Hematopoietic multipotent progenitor cell treated with erythropoietin and hydrocortisone succinate and interleukin-3 and kit ligand, for 4 days (in vitro differentiated cells): ENCODE measurements around the gene KL.

ENCODE experiments used
- DNase-seq: peaks from one replicate; pipeline ENCODE4 v3.0.0-alpha.2; 2015

KL gene

DNA sequence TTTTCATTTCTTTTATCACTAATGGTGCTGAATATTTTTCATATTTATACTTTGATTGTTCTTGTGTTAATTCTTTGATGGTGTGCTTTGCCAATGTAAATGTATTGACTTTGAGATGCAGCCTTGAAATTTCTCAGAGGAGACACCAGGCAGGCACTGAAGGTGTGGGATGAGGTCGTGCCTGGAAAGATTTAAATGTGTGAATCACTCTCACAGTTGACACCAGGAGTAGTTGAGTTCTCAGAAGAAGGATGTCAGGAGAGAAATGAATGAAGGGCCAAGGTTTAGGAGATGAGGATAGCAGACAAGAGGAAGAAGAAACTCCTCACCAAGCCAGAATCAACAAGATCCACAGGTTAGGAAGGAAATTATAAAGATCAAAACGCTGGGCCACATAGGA, 10.1 kb upstream of the KL start:
- no peak for DNase-seq

DNA sequence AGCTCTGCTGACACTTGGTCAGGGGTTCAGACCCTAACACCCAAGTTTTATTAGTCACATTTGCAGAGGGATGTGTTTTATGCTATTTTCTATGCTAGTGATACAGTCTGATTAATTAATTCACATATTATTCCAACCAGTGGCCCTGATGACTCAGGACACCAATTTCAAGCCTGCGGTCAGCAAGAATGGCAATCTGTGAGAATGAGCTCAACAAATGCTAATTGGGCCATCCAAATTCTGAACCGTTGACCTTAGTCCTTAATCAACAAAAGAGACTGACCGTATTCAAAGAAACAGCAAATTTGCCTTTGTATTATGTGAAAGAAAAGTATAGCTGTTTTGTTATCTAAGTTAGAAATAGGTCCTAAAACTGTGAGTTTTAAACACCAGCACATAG, 9.6 kb upstream of the KL start:
- no peak for DNase-seq

DNA sequence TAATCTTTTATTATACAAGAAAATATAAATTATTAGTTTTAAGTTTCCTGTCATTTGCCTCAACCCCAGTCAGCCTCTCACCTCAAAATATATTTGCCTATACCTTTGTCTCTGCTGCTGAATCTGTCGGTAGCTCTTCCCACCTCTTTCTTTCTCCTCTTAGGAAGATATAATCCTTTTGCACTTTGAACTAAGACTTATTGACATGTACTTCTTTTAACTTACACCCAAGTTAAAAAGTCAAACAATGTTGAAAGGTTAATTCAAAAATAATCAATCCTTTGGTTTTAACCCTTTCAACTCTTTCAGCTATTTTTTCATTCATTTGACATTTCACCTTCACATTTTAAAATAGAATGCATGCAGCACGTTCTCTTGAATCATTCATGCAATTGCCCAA, 9.0 kb upstream of the KL start:
- no peak for DNase-seq

DNA sequence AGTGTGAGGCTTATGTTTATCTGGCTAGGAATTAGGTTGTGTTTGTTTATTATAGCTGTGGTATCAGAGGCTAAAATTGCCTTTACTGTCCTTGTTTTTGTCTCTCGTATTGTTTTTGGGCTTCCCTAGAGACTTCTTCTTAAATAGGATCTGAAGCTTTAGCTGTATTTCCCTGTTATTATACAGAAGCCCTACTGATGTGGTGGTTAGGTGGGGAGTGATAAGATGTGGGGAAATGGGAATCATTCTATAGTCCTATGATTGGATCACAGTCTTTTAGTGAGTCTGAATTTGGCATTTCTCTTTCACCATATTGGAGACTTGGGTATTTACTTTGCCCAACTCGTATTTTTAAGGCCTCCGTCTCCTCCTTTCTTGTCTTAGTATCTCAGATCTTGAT, 8.3 kb upstream of the KL start:
- no peak for DNase-seq

DNA sequence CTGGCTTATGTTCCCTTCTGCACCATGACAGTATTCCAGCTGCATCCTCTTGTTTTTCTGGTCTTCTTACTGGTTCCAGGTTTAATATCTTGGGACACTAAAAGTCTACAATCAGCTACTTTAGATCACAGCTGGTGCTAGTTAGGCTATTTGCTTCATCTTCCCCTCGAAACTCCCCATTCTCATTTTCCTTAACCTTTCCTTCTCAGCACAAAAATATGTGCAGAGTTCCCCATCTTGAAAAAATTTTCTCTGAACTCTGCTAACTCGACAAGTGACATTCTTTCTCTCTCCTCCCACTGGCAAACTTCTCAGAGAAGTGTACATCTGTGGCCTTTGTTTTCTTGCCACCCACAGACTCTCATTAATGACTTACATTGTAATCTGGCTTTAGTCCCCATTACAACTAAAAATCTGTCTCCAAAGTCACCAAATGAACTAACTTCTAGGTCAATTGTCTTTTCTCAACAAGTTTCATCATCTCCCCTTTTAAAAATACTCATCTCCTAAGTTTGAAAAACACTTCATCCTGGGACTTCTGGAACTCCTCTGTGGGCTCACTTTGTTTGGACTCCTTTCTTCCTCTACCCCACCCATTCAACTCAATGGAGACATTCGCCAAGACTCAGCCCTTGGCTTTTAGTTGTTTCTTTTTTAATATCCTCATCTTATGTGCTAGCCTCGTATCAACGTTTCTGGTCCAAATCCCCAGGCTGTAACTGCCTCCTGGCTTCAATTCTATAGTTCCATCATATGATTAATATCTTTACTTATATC, 7.1 kb upstream of the KL start:
- DNase-seq, result no peak

DNA sequence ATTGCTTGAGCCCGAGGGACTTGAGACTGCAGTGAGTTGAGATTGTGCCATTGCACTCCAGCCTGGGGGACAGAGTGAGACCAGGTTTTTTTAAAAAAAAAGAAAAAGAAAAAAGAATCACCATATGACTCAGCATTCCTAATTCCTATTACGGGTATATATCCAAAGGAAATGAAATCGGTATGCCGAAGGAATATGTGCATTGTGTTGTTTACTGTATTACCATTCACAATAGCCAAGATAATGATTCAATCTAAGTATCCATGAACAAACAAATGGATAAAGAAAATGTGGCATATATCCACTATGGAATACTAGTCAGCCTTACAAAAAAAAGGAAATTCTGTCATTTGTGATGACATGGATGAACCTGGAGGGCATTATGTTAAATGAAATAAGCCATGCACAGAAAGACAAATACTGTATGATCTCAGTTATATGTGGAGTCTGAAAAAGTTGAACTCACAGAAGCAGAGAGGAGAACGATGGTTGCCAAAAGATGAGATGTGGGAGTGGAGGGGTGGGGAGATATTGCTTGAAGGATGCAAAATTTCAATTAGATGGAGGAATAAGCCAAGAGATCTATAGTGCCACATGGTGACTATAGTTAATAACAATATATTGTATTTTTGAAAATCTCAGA, 4.3 kb upstream of the KL start:
- no peak for DNase-seq

DNA sequence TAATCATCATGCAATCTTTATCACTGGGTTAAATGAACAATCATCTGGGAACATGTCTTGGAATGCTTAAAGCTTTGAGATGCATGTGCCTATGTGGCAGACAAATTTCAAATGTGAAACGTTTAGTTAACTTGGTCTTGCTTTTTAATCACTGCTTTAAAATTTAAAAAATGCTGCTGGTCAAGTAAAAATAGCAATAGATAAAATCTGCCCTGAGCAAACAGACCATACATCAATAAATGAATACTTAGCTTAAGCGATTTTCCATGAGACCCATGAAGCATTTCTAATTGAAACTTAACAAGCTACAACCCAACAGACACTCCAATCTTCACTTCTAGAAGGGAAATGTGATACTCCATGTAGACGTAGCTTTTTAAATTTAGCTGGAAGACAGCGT, 1.9 kb upstream of the KL start:
- no peak for DNase-seq

DNA sequence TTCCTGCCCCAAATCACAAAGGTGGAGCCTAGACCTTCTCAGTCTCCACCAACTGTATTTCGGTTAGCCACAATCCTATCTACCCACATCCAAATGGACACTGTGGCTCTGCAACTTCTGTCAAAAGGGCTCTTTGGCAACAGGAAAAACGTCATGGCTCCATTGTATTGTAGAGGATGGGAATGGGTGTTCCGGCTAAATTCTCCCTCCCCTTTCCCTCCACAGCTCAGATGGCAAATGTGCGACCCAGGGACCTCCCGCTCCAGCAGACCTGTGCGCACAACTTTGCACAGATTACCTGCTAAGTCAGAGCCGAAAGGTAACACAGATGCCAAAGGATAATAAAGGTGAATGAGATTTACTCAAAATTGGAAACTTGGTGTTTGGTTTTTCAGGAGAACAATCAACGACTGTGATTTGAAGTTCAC, 968 bp upstream of the KL start:
- peak; percentile 71 for DNase-seq

DNA sequence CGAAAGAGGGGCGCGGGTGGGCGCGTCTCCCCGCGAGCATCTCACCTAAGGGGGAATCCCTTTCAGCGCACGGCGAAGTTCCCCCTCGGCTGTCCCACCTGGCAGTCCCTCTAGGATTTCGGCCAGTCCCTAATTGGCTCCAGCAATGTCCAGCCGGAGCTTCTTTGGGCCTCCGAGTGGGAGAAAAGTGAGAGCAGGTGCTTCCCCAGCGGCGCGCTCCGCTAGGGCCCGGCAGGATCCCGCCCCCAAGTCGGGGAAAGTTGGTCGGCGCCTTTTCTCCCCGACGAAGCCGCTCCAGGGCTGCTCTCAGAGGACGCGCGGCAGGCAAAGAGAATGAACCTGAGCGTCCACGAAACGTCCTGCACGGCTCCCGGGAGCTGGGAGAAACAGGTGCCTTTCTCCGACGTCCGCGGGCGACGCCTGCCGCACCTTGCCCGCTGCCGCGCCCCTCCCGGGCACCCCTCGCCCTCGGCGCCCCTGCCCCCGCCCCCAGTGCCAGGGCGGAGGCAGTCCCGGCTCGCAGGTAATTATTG, 366 bp upstream of the KL start:
- DNase-seq, result peak; percentile 44

DNA sequence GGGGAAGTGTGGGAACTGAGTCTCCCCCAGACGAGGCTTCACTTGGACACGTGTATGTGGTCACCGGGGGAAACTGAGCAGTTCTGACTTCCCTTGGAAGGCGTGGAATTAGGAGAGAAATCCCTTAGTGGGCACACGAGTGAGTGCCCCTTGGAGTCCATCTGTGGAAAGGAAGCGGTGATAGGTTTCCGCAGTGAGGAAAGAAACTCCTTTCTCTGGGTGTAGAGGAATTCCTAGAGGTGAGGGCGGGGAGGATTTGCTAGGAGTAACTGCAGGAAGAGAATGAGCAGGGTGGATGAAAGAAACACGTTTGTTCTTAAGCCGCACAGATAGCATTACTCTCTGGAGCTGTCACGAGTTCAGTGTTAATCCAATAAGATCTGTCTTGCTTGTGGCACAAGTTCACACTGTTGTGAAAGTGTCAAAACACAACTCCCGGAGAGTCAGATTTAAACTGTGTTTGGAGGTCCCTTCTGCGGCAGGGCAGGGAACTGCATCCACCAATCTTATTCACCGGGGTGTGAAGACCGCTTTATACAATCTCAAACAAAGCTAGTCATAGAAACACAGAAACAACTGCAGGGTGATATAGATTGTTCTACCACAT, 1.2 kb downstream of the KL start:
- peak; percentile 91 for DNase-seq

DNA sequence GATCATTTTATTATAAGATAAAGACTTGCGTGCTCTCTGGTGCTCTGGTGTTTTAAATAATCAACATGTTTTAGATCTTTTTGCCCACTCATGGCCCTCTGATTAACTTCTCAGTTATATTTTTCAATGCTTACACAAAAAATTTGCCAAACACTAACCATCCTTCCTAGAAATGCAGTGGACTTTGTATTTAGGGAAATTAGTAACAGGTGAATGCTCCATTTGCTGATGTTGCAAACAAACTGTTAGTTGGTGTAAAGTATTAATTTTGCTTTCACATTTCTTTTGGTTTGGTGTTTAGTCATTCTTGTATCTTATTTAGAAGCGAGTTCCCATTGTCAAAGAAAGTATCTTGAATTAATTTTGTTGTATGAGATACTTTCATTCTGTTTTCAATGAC, 2.7 kb downstream of the KL start:
- no peak for DNase-seq

DNA sequence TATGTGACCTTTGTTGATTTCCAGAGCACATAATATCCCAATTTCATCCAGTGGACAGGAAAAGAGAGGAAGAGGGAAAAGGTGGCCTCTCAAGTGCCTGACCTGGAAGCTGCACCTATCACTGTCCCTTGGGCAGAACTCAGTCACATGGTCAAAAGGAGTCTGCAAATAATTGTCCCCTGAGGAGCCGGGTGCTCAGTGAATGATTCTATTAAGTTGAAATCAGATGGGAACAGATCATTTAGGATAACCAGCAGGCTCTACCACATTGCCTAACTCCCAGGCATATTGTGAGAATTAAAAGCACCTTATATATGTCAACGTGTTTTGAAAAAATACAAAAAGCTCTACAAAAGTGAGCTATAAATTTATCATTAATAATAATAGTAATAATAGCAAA, 6.8 kb downstream of the KL start:
- DNase-seq, result no peak

DNA sequence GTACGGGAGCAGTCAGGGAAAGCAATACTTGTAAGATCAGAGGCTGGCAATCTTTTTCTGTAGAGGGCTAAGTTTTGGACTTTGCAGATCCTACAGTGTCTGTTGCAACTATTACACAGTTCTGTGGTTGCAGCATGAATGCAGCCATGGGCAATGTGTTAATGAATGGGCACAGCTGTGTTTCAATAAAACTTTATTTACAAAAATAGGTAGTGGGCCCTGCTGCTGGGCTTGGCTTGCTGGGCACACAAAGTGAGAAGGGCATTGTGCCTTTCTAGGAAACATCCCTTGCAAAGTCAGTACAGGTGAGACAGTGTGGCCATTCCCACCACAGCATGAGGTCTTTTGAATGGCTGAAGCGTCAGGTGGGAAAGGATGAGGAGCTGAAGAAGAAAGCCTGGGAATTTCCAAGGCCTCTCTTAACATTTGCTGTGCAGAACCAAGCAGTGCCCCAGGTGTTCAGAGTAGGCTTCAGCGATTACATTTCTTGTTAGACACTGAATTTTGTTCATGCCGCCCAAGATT, 9.1 kb downstream of the KL start:
- no peak for DNase-seq

DNA sequence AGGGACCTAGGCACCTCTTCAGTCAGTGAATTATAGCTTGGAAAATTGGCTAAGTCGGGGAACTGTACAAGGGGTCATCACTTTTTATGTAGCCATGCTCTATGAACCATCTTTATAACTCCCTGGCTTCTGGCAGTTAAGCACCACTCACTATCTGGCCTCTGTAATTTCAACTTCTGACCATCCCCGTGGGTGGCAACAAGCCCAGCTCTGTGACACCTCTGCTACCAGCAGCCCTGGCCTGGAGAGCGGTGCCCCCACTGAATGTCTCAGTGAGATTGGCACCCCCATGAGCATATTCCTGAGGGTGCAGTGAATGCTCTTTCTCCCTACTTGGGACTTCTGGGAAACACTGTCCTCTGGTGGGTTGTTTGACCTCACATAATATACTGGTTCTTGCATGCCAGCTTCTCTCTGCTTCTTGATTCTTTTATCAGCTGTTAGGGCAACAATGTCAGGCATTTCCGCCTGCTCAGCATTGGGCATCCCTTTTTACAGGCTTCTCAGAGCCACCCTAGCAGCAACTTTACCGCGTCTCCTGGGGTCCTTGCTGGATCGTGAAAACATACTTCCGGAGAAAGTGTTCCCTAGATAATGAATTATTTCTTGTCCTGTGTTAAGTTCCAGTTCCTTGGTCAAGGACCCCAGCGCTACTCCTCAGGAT, 10.4 kb downstream of the KL start:
- DNase-seq, result no peak

DNA sequence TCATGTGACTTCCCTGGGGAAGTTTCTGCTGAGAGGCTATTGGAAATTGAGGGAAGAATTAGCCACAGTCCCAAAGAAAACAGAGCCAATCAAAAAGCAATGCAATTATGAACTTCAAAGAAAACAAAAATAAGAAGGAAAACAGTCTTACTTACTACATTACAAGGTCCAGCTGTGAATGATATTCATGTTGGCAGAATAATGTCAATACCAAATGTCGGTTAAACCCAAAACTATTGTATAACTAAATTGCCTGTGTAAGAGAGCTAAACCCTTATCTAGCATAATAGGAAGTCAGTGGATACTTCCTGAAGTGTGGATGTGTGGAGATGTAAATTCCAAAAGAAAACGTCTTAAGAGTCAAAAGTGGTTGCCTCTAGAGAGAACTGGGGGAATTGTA, 12.4 kb downstream of the KL start:
- no peak for DNase-seq

DNA sequence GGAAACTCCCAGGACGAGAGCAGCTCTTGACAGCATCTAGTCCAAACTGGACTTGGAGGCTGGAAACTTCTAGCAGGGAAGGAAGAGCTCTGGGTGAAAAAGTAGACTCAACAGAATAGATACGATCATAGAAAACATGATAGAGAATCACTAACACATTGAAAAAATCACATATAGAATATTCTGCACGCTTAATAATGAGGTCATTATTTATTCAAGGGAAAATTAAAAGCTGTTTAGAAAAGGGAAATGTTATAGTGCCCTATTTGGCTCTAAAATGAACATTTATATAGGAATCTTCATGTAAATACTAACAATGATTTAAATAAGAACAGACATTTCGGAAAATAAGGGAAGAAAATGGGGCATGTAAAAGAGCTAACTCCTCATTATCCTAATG, 15.1 kb downstream of the KL start:
- DNase-seq, result no peak

DNA sequence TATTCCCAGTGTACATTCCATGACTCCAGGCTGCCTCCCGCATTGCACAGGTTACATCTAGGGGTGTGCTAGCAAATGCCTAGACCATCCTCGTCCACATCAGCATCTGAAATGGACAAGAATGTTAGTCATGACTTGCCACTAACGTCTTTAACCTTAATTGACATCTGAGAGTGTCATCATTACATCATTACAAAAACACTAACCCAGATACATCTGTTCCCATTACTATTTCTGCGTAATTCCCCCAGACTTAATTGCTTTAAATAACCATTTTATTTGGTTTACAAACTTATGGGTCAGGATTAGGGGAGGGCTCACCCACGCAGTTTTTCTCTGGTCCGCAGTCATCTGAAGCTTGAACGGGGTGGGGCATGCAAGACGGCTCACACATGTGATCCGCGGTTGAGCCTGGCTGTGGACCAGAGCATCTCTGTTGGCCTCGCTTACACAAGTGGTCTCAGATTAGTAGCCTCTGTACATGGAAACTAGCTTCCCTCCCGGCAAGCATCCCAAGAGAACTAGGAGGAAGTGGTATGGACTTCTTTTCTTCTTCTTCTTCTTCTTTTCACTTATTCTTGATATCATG, 15.9 kb downstream of the KL start:
- DNase-seq, result no peak

DNA sequence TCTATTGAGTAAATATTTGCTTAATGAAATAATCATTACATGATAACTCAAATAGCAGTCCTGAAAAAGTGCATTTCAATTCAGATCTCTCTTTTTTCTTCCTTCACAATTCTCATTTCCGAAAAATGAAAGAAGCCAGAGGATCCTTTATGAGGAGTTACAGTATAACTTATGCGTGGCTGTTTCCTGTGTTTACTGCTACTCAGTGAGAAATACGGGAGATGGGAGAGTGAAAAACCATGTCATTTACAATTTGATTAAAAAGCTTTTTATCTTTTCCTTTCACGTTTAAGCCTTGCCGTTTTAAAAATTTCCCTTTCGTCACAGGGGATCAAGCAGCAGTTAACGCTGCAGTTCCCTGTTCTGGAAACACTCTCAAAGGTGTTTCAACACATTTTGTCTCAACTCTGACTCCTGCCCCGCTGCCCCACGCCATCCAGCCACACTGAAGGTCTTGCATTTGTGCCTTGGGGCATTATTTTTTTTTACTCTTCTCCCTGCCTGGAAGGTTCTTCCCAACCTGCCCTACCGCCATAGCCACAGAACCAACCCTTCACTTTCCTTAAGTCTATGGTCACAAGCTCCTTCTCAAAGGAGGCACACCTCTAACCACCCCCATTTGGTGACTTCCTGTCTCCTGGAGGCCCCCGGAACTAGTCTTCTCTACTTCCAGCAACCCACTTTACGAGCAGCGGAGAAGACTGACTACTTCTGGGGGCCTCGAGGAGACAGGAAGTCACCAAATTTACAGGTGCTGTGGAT, 17.0 kb downstream of the KL start:
- DNase-seq, result peak; percentile 44

DNA sequence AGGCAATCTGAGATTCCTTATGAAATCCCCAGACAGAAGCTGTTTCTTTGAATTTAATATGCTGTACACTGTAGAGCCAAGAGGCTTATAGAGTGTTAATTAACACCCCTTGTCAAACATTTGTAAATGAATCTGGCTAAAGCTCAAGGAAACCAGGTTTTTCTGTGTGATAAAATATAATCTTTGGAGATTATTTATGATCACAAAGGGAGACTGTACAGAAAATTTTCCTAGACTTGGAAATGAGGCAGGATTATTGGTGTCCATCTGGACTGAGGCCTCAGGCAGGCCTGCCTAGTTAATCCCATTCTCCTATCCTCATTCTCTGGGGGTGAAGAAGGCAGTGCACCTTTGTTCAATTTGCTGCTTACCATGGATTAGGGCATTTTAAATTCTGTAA, 17.8 kb downstream of the KL start:
- DNase-seq, result no peak

DNA sequence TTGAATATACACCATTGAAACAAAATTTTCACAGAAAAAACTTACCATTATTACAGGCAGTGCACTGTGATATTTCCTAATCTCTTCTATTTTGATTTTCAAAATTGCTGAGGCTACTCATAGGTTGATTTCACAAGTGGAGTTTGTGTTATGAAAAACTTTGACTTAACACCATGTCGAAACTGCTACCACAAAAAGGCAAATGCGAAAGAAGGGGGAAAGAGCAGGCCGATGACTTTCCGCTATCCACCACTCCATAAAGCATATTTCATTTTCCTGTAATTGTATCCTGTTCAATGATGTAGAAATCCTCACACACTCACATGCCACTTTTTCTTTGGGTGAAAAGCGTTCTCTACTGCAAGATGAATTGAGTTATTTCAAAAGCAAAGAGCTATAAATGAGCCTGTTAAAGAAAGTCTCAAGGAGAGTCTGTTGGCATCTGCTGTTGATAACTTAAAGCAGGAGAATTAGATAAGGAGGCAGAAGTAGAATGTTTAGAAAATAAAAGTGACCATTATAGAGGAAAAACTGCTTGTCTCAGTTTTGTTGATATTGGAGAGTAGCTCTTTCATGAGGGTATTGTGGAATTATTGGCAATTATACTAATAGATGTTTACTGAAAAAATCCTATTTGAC, 18.8 kb downstream of the KL start:
- DNase-seq, result peak; percentile 57

DNA sequence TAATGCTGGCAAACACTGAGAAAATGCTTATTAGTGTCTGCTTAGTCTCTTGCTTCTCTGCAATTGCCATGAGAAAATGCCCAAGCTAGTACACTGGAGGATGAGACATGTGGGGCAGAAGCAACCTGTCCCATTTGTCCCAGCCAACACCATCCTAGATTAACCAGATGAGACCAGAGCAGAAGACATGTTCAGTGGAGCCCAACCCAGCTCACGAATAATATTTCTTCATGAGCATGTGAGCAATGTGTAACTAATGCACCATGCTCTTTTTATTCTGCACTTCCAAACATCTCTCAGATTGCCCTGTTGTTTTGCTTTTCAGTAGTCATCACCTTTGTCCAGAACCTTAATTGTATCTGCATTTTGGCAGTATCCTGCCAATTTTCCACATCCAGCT, 21.4 kb downstream of the KL start:
- no peak for DNase-seq

DNA sequence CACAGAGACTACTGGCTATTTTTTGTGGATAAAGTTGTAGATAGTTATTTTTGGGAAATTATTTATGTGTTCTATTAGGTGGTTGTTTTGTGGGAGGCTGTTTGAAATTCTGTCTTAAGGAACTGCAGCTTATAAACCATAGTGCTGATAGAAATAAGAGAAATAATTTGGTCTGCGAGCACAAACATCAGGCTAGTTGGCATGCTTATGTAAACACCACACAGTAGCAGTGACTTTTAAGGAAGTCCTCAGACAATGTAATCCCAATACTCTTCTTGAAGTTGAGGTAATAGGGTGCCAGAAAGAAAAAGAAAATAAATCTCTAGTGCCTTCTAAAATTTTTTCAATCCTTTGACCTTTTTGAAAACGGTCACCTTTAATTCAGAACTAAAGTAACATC, 23.9 kb downstream of the KL start:
- DNase-seq, result no peak
